Right renal cortex interstitium (tissue), 3 donors: ENCODE measurements around the gene TNP1. TPM values are rescaled to one million over a fixed set of nuclear protein-coding genes. Genes with fewer than 3 reads are reported as not detected.

ENCODE experiments used
- DNase-seq, 3 donors: peaks; one replicate each; pipeline ENCODE4 v3.0.0-alpha.2; 2013; ENCODE audit warnings: low read depth in 3 of 3, low spot score in 2 of 3
- polyA plus RNA-seq, 3 donors: library from polyadenylated mRNA; unstranded; fragments of 120-200 nt; gene quantifications; one replicate each; pipeline ENCODE4 v1.2.1, GENCODE V29; 2013; ENCODE audit not compliant: insufficient read length in 3 of 3

TNP1 gene
- polyA plus RNA-seq: not detected

- no peak for DNase-seq
Measured at GRCh38 chr2:216859944-216860343, at the start of gene TNP1. Gene TNP1 (minus strand): TSS chr2:216860064. CDS start chr2:216860034, 30 bp downstream.

GRCh38 chr2:216908300-216908699 lies 48.4 kb upstream of the TNP1 start:
- DNase-seq: no peak

- no peak for DNase-seq
Measured at GRCh38 chr2:216905649-216906329, 45.9 kb upstream of the TNP1 start.

GRCh38 chr2:216904974-216905373 lies 45.1 kb upstream of the TNP1 start:
- no peak for DNase-seq

- no peak for DNase-seq
Measured at GRCh38 chr2:216904554-216904953, 44.7 kb upstream of the TNP1 start.

GRCh38 chr2:216903470-216903869 lies 43.6 kb upstream of the TNP1 start:
- no peak for DNase-seq

- DNase-seq: no peak
Measured at GRCh38 chr2:216901273-216901672, 41.4 kb upstream of the TNP1 start.

GRCh38 chr2:216900406-216900805 lies 40.5 kb upstream of the TNP1 start:
- no peak for DNase-seq

GRCh38 chr2:216897561-216898203 lies 37.8 kb upstream of the TNP1 start:
- DNase-seq: no peak

- DNase-seq: no peak
Measured at GRCh38 chr2:216890138-216890537, 30.3 kb upstream of the TNP1 start.

- no peak for DNase-seq
Measured at GRCh38 chr2:216888887-216889622, 29.2 kb upstream of the TNP1 start.

GRCh38 chr2:216888081-216888480 lies 28.2 kb upstream of the TNP1 start:
- DNase-seq: no peak

- no peak for DNase-seq
Measured at GRCh38 chr2:216887138-216887537, 27.3 kb upstream of the TNP1 start.

GRCh38 chr2:216885117-216885553 lies 25.3 kb upstream of the TNP1 start:
- no peak for DNase-seq

GRCh38 chr2:216884347-216884746 lies 24.5 kb upstream of the TNP1 start:
- DNase-seq: no peak

- DNase-seq: no peak
Measured at GRCh38 chr2:216882876-216883275, 23.0 kb upstream of the TNP1 start.

GRCh38 chr2:216881411-216881810 lies 21.5 kb upstream of the TNP1 start:
- no peak for DNase-seq

- DNase-seq: peak; percentile 9 to 30 (median 10)
Measured at GRCh38 chr2:216880509-216881184, 20.8 kb upstream of the TNP1 start.

- no peak for DNase-seq
Measured at GRCh38 chr2:216879727-216880508, 20.1 kb upstream of the TNP1 start.

GRCh38 chr2:216878072-216878471 lies 18.2 kb upstream of the TNP1 start:
- no peak for DNase-seq
